Natural killer cell (primary cell): ENCODE measurements around the gene SUMO2. TPM values are rescaled to one million over a fixed set of nuclear protein-coding genes. Genes with fewer than 3 reads are reported as not detected.
"Not testable (repeated sequence)": the region's sequence is repeated elsewhere in the genome, so short reads cannot be mapped to it uniquely, and the experiment has no call there.

ENCODE experiments used
- ATAC-seq, 3 donors: fragments of 150-1000 bp in 2 of 3; fragments of 200-7000 bp in 1 of 3; cut with Tn5 transposase; 1 replicate in 1 of 3; 2 replicates in 2 of 3; pipeline ENCODE4 v1.10.0; 2021; ENCODE audit warnings: mild to moderate bottlenecking in 2 of 3, moderate library complexity in 2 of 3
- DNase-seq, 2 donors: peaks; one replicate each; pipeline versions ENCODE4 v3.0.0 to v3.0.0-alpha.2; 2013 to 2021; ENCODE audit warnings: mixed read lengths in 1 of 2
- H3K27ac ChIP-seq: one replicate; pipeline ENCODE4 v1.5.1; 2013; ENCODE audit warnings: mild to moderate bottlenecking, low read length
- H3K27me3 ChIP-seq: one replicate; pipeline ENCODE4 v1.6.1; 2013; ENCODE audit warnings: low read length; ENCODE audit not compliant: control insufficient read depth, insufficient read depth
- H3K36me3 ChIP-seq: one replicate; pipeline ENCODE4 v1.6.1; 2013; ENCODE audit warnings: low read length; ENCODE audit not compliant: control insufficient read depth, insufficient read depth
- H3K4me1 ChIP-seq: one replicate; pipeline ENCODE4 v1.6.1; 2013; ENCODE audit warnings: low read length; ENCODE audit not compliant: control insufficient read depth, insufficient read depth
- H3K4me3 ChIP-seq: one replicate; pipeline ENCODE4 v1.5.1; 2013; ENCODE audit warnings: low read length
- H3K9me3 ChIP-seq: one replicate; pipeline ENCODE4 v1.6.1; 2013; ENCODE audit warnings: low read length; ENCODE audit not compliant: control insufficient read depth, insufficient read depth
- H3K27ac Mint-ChIP-seq, 2 donors: one replicate each; pipeline ENCODE4 v1.8.0; 2022; ENCODE audit warnings: mild to moderate bottlenecking in 2 of 2, mixed read lengths in 2 of 2, moderate library complexity in 1 of 2
- H3K27me3 Mint-ChIP-seq, 2 donors: one replicate each; pipeline ENCODE4 v1.8.0; 2022; ENCODE audit warnings: low read depth in 2 of 2, mixed read lengths in 2 of 2
- H3K36me3 Mint-ChIP-seq: one replicate; pipeline ENCODE4 v1.8.0; 2022; ENCODE audit warnings: mixed read lengths
- H3K4me1 Mint-ChIP-seq, 2 donors: one replicate each; pipeline ENCODE4 v1.8.0; 2022; ENCODE audit warnings: mixed read lengths in 2 of 2
- H3K4me3 Mint-ChIP-seq: one replicate; pipeline ENCODE4 v1.8.0; 2022; ENCODE audit warnings: mild to moderate bottlenecking, moderate library complexity, mixed read lengths
- H3K9me3 Mint-ChIP-seq, 2 donors: one replicate each; pipeline ENCODE4 v1.8.0; 2022; ENCODE audit warnings: mixed read lengths in 2 of 2
- CTCF ChIP-seq: fragments of 200-600 bp; IDR thresholded peaks from one replicate; pipeline ENCODE4 v1.8.0; 2022; ENCODE audit warnings: antibody characterized with exemption
- WGBS: methylation state at CpG from one replicate; pipeline ENCODE4 v1.1.7; 2013; ENCODE audit warnings: missing lambda C conversion rate; ENCODE audit not compliant: insufficient coverage; 5-methylcytosine and 5-hydroxymethylcytosine counted together
- intact Hi-C: fragments of 100-400 bp; cut with micrococcal nuclease; formaldehyde crosslinking; loops from one replicate; pipeline ENCODE4 v1.14.2; 2022
- total RNA-seq, 4 donors: library from RNA; stranded (reverse); fragments of 120-200 nt in 1 of 4; gene quantifications; one replicate each; pipeline versions ENCODE4 v1.2.3 to v1.2.4, GENCODE V29; 2013 to 2022

The SUMO2 gene
- total RNA-seq, 3 donors from 2014 or later (not counting 1 experiment from before 2014, with no cell fraction given), result 240 to 294 (median 250) TPM

DNA sequence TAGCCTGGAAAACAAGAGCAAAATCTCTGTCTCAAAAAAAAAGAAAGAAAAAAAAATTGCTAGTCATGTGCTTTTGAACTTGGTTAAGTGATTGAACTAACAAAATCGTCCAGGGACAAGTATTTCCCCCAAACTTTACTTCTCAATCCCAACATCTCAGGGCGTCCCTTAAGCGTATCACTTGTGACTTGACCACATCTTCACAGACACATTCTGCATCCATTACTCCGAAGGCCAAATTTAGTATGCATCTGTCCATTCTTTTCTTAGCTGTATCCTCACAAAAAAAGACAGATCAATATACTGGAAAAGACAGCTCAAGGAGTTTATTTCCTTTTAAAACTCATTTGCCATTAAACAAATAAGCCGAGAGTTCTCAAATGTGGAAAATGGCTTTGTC is 22.5 kb downstream of the SUMO2 start:
- Histone ChIP-seq H3K4me1 (no peaks in the 10 kb centered on the region), H3K36me3 (no peaks in the 10 kb centered on the region), H3K27ac (no peak overlapping the region), H3K9me3 (no peaks in the 10 kb centered on the region), H3K27me3 (no peaks in the 10 kb centered on the region), H3K4me3 (no peak overlapping the region)
- no peaks in the 10 kb centered on the region for H3K9me3 Mint-ChIP-seq
- H3K36me3 Mint-ChIP-seq, result no peaks in the 10 kb centered on the region
- intact Hi-C loops, result no loop called here
- no peak overlapping the region for H3K4me3 Mint-ChIP-seq
- WGBS, result 95% methylated on average over 4 of the region's 5 CpGs
- no peak for TF ChIP-seq CTCF
- ATAC-seq (no peak), DNase-seq (no peak)
- H3K27me3 Mint-ChIP-seq, result no peaks in the 10 kb centered on the region
- no peak overlapping the region for H3K27ac Mint-ChIP-seq
- H3K4me1 Mint-ChIP-seq, result peaks cover 0 to under 1% of the 10 kb centered on the region in 2 donors

GRCh38 chr17:75159196-75160031 is 23.3 kb downstream of the SUMO2 start:
- Mint-ChIP-seq H3K27ac (no peak overlapping the region), H3K4me3 (no peak overlapping the region), H3K27me3 (no peaks in the 10 kb centered on the region), H3K9me3 (no peaks in the 10 kb centered on the region), H3K4me1 (peaks cover 4 to 8% of the 10 kb centered on the region in 2 donors), H3K36me3 (no peaks in the 10 kb centered on the region)
- ATAC-seq (no peak), DNase-seq (no peak)
- 97% methylated on average over 4 of the region's 4 CpGs for WGBS
- no peak for TF ChIP-seq CTCF
- Histone ChIP-seq H3K27ac (no peak overlapping the region), H3K36me3 (no peaks in the 10 kb centered on the region), H3K4me1 (peaks cover 6% of the 10 kb centered on the region), H3K27me3 (no peaks in the 10 kb centered on the region), H3K9me3 (no peaks in the 10 kb centered on the region), H3K4me3 (no peak overlapping the region)
- intact Hi-C loops, result no loop called here

- H3K4me3 Mint-ChIP-seq, H3K4me3 ChIP-seq, intact Hi-C loops, H3K9me3 ChIP-seq, H3K36me3 Mint-ChIP-seq, H3K27ac ChIP-seq, DNase-seq, H3K27ac Mint-ChIP-seq, H3K36me3 ChIP-seq, H3K27me3 ChIP-seq, ATAC-seq, H3K9me3 Mint-ChIP-seq, H3K27me3 Mint-ChIP-seq: not testable (repeated sequence)
- WGBS, result 97% methylated on average over 8 of the region's 8 CpGs
- peaks cover 11% of the 10 kb centered on the region for H3K4me1 ChIP-seq
- H3K4me1 Mint-ChIP-seq, result peaks cover 11 to 15% of the 10 kb centered on the region in 2 donors
Observed at GRCh38 chr17:75158480-75158879, 24.3 kb downstream of the SUMO2 start.

DNA sequence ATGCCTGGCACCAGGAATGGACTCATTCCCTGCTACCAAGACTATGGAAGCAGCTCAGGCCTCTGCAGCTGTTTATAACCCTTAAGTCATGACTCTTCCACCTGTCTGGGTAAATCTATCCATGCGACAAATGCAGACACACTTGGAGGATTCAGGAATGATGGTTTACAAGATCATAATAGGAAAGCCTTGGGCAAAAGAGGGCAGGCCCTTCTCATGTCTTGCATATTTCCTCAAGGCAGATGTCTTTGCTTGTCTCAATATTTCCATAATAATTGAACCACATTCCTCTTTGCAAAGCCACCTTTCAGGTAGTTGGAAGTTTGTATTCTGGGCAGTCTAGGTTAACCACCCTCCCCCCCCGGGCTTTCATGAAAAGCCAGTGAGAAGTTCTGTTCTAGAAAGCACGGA is 27.6 kb downstream of the SUMO2 start:
- intact Hi-C loops, result no loop called here
- 97% methylated on average over 3 of the region's 3 CpGs for WGBS
- no peak for ATAC-seq

More for the DNA sequence above, 27.6 kb downstream of the SUMO2 start:
- Histone ChIP-seq H3K27me3 (no peaks in the 10 kb centered on the region), H3K4me3 (no peak overlapping the region), H3K4me1 (peaks cover 21% of the 10 kb centered on the region), H3K9me3 (no peaks in the 10 kb centered on the region), H3K27ac (peak overlapping the region; percentile 42), H3K36me3 (no peaks in the 10 kb centered on the region)
- H3K4me1 Mint-ChIP-seq, result peaks cover 27 to 31% of the 10 kb centered on the region in 2 donors
- H3K27ac Mint-ChIP-seq, result peak overlapping the region; percentile 85 to 89
- peak overlapping the region; percentile 92 for H3K4me3 Mint-ChIP-seq
- H3K27me3 Mint-ChIP-seq, result no peaks in the 10 kb centered on the region
- DNase-seq, result no peak
- no peak for TF ChIP-seq CTCF
- no peaks in the 10 kb centered on the region for H3K9me3 Mint-ChIP-seq
- no peaks in the 10 kb centered on the region for H3K36me3 Mint-ChIP-seq
